NT2/D1 (cell line): ENCODE data around the gene COMT.

Source experiments
- DNase-seq: peaks from one replicate; pipeline ENCODE4 v3.0.0-alpha.2; 2011; ENCODE audit warnings: low read depth, low spot score
- H3K27me3 ChIP-seq: 2 replicates; pipeline ENCODE4 v1.6.0; 2011; ENCODE audit warnings: mild to moderate bottlenecking; ENCODE audit not compliant: insufficient read length, insufficient read depth
- H3K36me3 ChIP-seq: 2 replicates; pipeline ENCODE4 v1.6.1; 2011; ENCODE audit warnings: mild to moderate bottlenecking, low read length, mixed read lengths; ENCODE audit not compliant: insufficient read depth, insufficient read length
- H3K4me1 ChIP-seq: 2 replicates; pipeline ENCODE4 v1.5.1; 2011; ENCODE audit not compliant: insufficient read depth, insufficient read length
- H3K4me3 ChIP-seq: 2 replicates; pipeline ENCODE4 v1.5.1; 2011; ENCODE audit warnings: low read depth; ENCODE audit not compliant: insufficient read length
- H3K9ac ChIP-seq: 2 replicates; pipeline ENCODE4 v1.6.0; 2011; ENCODE audit warnings: low read depth; ENCODE audit not compliant: insufficient read length
- H3K9me3 ChIP-seq: 2 replicates; pipeline ENCODE4 v1.5.1; 2011; ENCODE audit warnings: mild to moderate bottlenecking, low read length; ENCODE audit not compliant: insufficient read depth
- SUZ12 ChIP-seq: IDR thresholded peaks from 2 replicates; pipeline ENCODE4 v1.6.1; 2011; ENCODE audit not compliant: insufficient read length, insufficient read depth; ENCODE audit errors: extremely low read depth
- YY1 ChIP-seq: IDR thresholded peaks from 2 replicates; pipeline ENCODE4 v1.6.1; 2011; ENCODE audit not compliant: insufficient read length, insufficient read depth
- ZNF274 ChIP-seq: IDR thresholded peaks from 2 replicates; pipeline ENCODE4 v1.6.1; 2011; ENCODE audit warnings: mild to moderate bottlenecking, low read depth, low read length

Gene COMT

DNA sequence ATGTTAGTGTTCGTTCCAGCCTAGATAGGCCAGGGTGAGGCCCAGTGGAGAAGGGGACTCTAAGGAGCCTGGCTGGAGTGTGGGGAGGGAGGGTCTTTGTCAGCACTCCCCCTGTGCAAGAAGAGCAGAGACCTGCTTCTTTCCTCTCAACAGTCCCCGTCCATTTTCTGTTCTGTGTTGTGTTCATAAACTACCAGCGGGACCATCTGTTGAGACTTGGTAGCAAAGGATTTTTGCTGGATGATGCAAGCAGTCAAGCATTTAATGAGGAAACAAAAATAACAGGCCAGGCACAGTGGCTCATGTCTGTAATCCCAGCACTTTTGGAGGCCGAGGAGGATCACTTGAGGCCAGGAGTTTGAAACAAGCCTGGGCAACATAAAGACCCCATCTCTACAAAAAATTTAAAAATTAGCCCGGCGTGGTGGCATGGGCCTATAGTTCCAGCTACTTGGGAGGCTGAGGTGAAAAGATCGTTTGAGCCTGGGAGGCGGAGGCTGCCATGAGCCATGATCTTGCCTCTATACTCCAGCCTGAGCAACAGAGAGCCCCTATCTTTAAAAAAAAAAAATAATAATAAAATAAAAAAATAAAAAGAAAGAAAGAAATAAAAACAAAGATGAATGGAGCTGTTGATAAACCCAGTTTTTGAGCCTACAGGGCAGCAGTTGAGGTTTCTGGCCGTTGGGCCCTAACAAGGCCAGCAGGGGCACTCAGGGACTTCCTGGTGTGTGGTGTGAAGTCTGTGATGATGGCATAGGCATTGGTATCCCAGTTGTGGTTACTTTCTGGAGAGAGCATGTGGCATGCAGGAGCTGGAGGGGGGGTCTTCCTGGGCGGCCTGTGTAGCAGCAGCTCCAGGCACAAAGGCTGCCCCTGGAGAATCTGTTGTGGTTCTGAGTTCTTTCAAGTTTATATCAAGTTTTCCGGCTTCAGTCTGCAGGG, 1.8 kb downstream of the COMT start:
- Histone ChIP-seq H3K9me3 (no peaks in the 10 kb centered on the region), H3K4me3 (peak overlapping the region; percentile 70), H3K4me1 (peaks cover 3% of the 10 kb centered on the region), H3K9ac (peak overlapping the region; percentile 87), H3K27me3 (no peaks in the 10 kb centered on the region), H3K36me3 (peaks cover 4% of the 10 kb centered on the region)
- no peak for DNase-seq
- no peak for TF ChIP-seq ZNF274
- TF ChIP-seq SUZ12: no peak
- TF ChIP-seq YY1: no peak

DNA sequence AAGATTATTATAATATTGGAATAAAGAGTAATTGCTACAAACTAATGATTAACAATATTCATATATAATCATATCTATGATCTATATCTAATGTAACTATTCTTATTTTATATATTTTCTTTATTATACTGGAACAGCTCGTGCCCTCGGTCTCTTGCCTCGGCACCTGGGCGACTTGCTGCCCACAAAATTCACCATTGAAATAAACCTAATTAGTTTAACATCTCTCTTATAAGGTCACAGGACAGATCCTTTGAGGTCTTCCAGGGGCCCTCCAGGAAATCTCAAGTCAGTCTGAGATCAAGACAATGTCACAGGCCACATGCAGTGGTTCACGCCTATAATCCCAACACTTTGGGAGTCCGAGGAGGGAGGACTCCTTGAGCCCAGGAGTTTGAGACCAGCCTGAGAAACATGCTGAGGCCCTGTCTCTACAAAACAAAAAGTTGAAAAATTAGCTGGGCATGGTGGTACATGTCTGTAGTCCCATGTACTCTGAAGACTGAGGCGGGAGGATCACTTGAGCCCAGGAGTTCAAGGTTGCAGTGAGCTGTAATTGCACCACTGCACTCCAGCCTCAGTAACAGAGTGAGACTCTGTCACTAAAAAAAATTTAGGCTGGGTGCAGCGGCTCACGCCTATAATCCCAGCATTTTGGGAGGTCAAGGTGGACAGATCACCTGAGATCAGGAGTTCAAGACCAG, 6.6 kb downstream of the COMT start:
- no peak for DNase-seq
- no peaks in the 10 kb centered on the region for H3K27me3 ChIP-seq
- H3K36me3 ChIP-seq: peaks cover 16% of the 10 kb centered on the region
- H3K4me3 ChIP-seq: no peak overlapping the region
- TF ChIP-seq ZNF274 (no peak), YY1 (no peak), SUZ12 (no peak)
- H3K9me3 ChIP-seq: no peaks in the 10 kb centered on the region
- peaks cover 3% of the 10 kb centered on the region for H3K4me1 ChIP-seq
- H3K9ac ChIP-seq: no peak overlapping the region

DNA sequence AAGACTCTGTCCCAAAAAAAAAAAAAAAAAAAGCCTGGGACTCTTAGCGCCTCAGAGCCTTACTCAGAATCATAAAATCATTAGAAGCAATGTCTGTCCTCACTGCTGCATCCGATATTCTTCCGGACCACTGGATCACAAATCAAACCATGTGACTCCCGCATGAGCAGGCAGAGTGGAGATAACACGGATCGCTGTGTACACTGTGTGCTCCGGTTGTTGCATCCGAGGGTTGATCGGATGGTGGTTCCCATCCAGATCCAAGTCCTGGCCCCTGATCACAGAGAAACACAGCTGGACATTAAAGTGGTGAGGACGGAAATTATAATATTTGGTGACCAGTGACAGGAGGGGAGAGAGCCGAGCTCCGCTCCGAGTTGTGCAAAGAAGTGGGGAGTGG, 9.8 kb downstream of the COMT start:
- Histone ChIP-seq H3K4me1 (peaks cover 3% of the 10 kb centered on the region), H3K4me3 (no peak overlapping the region), H3K27me3 (no peaks in the 10 kb centered on the region), H3K9me3 (no peaks in the 10 kb centered on the region), H3K9ac (no peak overlapping the region), H3K36me3 (peaks cover 26% of the 10 kb centered on the region)
- TF ChIP-seq SUZ12 (no peak), YY1 (no peak), ZNF274 (no peak)
- no peak for DNase-seq

DNA sequence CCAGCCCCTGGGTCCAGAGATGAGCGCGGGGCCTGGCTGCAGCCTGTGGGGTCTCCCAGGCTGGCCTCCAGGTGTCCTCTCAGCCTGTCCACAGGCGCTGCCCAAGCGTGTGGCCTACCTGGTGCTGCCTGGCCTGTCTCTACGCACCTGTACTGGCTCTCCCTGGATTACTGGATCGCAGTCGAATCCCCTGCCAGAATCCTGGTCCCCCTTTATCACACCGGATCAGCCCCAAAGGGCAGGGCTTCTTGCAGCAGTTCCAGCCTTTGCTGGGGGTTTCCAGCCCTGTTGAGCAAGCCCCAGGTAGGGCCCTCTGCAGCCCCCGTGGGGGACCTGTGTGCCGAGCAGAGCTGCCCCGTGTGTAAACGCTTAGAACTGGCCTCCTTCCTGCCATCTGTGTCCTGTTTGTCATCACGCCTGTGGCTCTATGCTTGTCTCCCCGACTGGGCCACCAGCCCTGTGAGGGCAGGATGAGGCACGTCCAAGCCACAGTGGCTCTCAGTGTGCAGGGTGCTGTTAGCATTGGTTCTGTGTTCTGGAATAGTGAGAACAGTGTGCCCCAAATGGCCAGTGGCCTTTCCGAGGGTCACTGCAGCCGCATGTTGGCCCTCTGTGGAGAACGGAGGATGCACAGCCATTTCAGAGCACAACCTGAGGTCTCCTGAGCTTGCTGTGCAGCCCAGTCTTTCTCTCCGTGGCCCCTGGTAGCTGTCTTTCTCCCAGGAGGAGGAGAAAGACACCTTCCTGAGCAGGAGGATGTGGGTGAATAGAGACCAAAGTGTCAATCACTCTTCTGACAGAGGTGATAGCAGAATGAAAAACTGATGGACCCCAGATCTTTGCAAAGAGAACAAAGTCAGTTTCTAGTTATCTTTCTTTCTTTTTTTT, 13.9 kb downstream of the COMT start:
- no peak for TF ChIP-seq SUZ12
- no peak for TF ChIP-seq ZNF274
- TF ChIP-seq YY1: no peak
- Histone ChIP-seq H3K9ac (no peak overlapping the region), H3K9me3 (no peaks in the 10 kb centered on the region), H3K4me3 (no peak overlapping the region), H3K27me3 (no peaks in the 10 kb centered on the region), H3K36me3 (peaks cover 24% of the 10 kb centered on the region), H3K4me1 (peaks cover 5% of the 10 kb centered on the region)
- DNase-seq: no peak

DNA sequence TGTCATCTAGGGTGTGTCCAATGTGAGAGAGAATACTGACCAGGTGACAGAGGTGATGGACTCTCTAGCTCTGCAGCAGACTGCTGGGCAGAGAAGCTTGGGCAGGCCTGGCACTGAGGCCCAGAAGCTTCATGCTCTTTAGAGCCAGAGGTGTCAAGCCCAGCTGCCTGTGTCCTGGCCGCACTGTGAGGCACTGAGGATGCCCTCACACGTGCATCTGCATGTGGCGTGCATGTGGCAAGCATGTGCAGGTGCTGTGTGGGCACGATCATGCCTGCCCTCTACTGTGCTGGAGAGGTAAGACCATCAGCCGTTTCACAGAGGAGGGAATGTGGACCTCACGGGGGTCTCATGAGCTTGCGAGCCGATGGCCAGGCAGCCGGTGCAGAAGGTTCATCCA, 15.9 kb downstream of the COMT start:
- H3K9me3 ChIP-seq: no peaks in the 10 kb centered on the region
- no peak overlapping the region for H3K9ac ChIP-seq
- TF ChIP-seq ZNF274 (no peak), SUZ12 (no peak), YY1 (no peak)
- peaks cover 29% of the 10 kb centered on the region for H3K36me3 ChIP-seq
- no peak for DNase-seq
- peaks cover 15% of the 10 kb centered on the region for H3K4me1 ChIP-seq
- H3K27me3 ChIP-seq: no peaks in the 10 kb centered on the region
- H3K4me3 ChIP-seq: no peak overlapping the region

DNA sequence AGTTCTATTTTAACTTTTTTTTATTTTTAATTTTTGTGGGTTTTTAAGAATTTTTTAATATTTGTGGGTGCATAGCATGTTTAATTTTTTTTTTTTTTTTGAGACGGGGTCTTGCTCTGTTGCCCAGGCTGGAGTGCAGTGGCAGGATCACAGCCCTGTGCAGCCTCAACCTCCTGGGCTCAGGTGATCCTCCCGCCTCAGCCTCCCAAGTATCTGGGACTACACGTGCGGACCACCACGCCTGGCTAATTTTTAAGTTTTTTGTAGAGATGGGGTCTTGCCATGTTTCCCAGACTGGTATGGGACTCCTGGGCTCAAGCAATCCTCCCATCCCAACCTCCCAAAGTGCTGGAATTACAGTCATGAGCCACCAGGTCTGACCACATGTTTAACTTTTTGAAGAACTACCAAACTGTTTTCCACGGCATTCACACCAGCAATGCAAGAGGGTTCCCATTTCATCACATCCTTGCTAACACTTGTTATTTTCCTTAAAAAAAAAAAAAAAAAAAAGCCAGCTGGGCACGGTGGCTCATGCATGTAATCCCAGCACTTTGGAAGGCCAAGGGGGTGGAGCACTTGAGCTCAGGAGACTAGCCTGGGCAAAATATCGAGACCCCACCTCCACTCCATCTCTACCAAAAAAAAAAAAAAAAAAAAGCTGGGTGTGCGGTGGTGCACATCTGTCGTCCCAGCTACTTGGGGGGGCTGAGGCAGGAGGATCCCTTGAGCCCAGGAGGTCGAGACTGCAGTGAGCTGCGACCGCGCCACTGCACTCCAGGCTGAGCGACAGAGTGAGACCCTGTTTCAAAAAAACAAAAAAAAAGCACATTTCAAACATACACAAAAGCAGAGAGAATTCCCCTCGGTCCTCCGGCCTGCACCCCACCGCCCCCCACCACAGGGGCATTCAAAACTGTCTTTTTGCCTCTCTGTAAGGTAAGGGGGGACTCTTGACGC, 16.8 kb downstream of the COMT start:
- peaks cover 20% of the 10 kb centered on the region for H3K4me1 ChIP-seq
- H3K36me3 ChIP-seq: peaks cover 37% of the 10 kb centered on the region
- TF ChIP-seq ZNF274 (no peak), SUZ12 (no peak), YY1 (no peak)
- no peak for DNase-seq
- peak overlapping the region; percentile 50 for H3K9ac ChIP-seq
- no peaks in the 10 kb centered on the region for H3K9me3 ChIP-seq
- no peak overlapping the region for H3K4me3 ChIP-seq
- no peaks in the 10 kb centered on the region for H3K27me3 ChIP-seq
